Fibroblast of pulmonary artery (primary cell): ENCODE measurements around the gene ARHGEF7.
"Not testable (repeated sequence)": the region's sequence is repeated elsewhere in the genome, so short reads cannot be mapped to it uniquely, and the experiment has no call there.

ENCODE experiments used
- DNase-seq: peaks from one replicate; pipeline ENCODE4 v3.0.0-alpha.2; 2010; ENCODE audit warnings: low read depth
- H3K4me3 ChIP-seq: replicated peaks from 2 replicates; pipeline ENCODE4 v1.5.1; 2011; ENCODE audit warnings: low read depth, mild to moderate bottlenecking, control low read depth, low read length, moderate library complexity
- CTCF ChIP-seq: IDR thresholded peaks from 2 replicates; pipeline ENCODE4 v1.5.1; 2011; ENCODE audit warnings: mild to moderate bottlenecking, control low read depth, low read length, inconsistent platforms; ENCODE audit errors: missing control alignments

The ARHGEF7 gene

GRCh38 chr13:111076155-111077013 is 38.7 kb upstream of the ARHGEF7 start:
- TF ChIP-seq CTCF, result no peak
- no peak for DNase-seq
- no peak overlapping the region for H3K4me3 ChIP-seq

GRCh38 chr13:111079375-111079774 is 35.7 kb upstream of the ARHGEF7 start:
- no peak for DNase-seq
- no peak overlapping the region for H3K4me3 ChIP-seq
- no peak for TF ChIP-seq CTCF

GRCh38 chr13:111080642-111081041 is 34.5 kb upstream of the ARHGEF7 start:
- no peak for TF ChIP-seq CTCF
- no peak for DNase-seq
- H3K4me3 ChIP-seq, result no peak overlapping the region

GRCh38 chr13:111082240-111082639 is 32.9 kb upstream of the ARHGEF7 start:
- no peak for DNase-seq
- no peak for TF ChIP-seq CTCF
- no peak overlapping the region for H3K4me3 ChIP-seq

GRCh38 chr13:111082769-111083168 is 32.3 kb upstream of the ARHGEF7 start:
- H3K4me3 ChIP-seq, DNase-seq: not testable (repeated sequence)

GRCh38 chr13:111083693-111084092 is 31.4 kb upstream of the ARHGEF7 start:
- DNase-seq, H3K4me3 ChIP-seq: not testable (repeated sequence)

GRCh38 chr13:111090169-111090568 is 24.9 kb upstream of the ARHGEF7 start:
- no peak for TF ChIP-seq CTCF
- no peak overlapping the region for H3K4me3 ChIP-seq
- no peak for DNase-seq

GRCh38 chr13:111092685-111093084 is 22.4 kb upstream of the ARHGEF7 start:
- no peak overlapping the region for H3K4me3 ChIP-seq
- DNase-seq, result no peak
- TF ChIP-seq CTCF, result no peak
